HepG2 (cell line): ENCODE measurements around the gene CSTF1. TPM values are rescaled to one million over a fixed set of nuclear protein-coding genes. Genes with fewer than 3 reads are reported as not detected.

ENCODE experiments used
- ATAC-seq: fragments of 200-7000 bp; cut with Tn5 transposase; 3 replicates; pipeline ENCODE4 v1.9.1; 2020; ENCODE audit warnings: mild to moderate bottlenecking, moderate library complexity
- BruUV-seq: library from RNA; stranded (reverse); fragments of 400-500 nt; replicated peaks from 2 replicates; lab custom pipeline; 2021; lab: Mats Ljungman, UMichigan
- CTCF ChIA-PET: fragments of 300-600 bp; formaldehyde crosslinking; extraction: SDS; loops from one replicate; lab custom pipeline; 2021; ENCODE audit warnings: low total read pairs, inconsistent platforms, low intra/inter-chr PET ratio; lab: Yijun Ruan, JAX
- POLR2A ChIA-PET: fragments of 350-600 bp; sonication (Branson Sonifier 250); formaldehyde crosslinking; loops from one replicate; lab custom pipeline; 2020; ENCODE audit warnings: antibody characterized with exemption, inconsistent platforms; lab: Yijun Ruan, JAX
- DNase-seq: peaks from one replicate; pipeline ENCODE4 v3.0.0-alpha.2; 2015; ENCODE audit warnings: low spot score
- FAIRE-seq: peaks from 3 replicates; lab custom pipeline; 2011; peaks lifted over from hg19 to GRCh38; lab: Jason Lieb, UNC
- H2AFZ ChIP-seq: one replicate; pipeline ENCODE4 v1.6.1; 2011; ENCODE audit warnings: low read length, inconsistent platforms
- H3K27ac ChIP-seq: fragments of 300-600 bp; 3 replicates; pipeline ENCODE4 v1.8.0; 2011; ENCODE audit warnings: mixed run types, mild to moderate bottlenecking, mixed read lengths, low read length, inconsistent platforms; ENCODE audit not compliant: insufficient read depth; ENCODE audit errors: extremely low read length
- H3K27me3 ChIP-seq, 2 experiments: fragments of 200-600 bp in 1 of 2; 2 replicates in 1 of 2; 3 replicates in 1 of 2; pipeline versions ENCODE4 v1.6.0 to v1.8.0; 2011; ENCODE audit warnings: low read length in 2 of 2, mild to moderate bottlenecking in 2 of 2, moderate library complexity in 2 of 2, inconsistent platforms in 1 of 2; ENCODE audit not compliant: insufficient read depth in 2 of 2, control insufficient read depth in 1 of 2
- H3K36me3 ChIP-seq, 2 experiments: fragments of 200-600 bp in 1 of 2; replicated peaks in 1 of 2; 2 replicates in 1 of 2; 3 replicates in 1 of 2; pipeline versions ENCODE4 v1.5.1 to v1.8.0; 2011; ENCODE audit warnings: low read length in 2 of 2, inconsistent platforms in 1 of 2; ENCODE audit not compliant: insufficient read depth in 2 of 2, control insufficient read depth in 1 of 2
- H3K4me1 ChIP-seq: 2 replicates; pipeline ENCODE4 v1.5.1; 2012; ENCODE audit warnings: low read length, inconsistent platforms; ENCODE audit not compliant: insufficient read depth
- H3K4me2 ChIP-seq: 2 replicates; pipeline ENCODE4 v1.6.0; 2011; ENCODE audit warnings: low read depth, low read length, inconsistent platforms
- H3K4me3 ChIP-seq, 3 experiments: fragments of 200-600 bp in 1 of 3; sonication (generic), shearing (Covaris generic) in 1 of 3; replicated peaks in 1 of 3; 2 replicates each; pipeline ENCODE4 v1.5.1; 2011 to 2016; ENCODE audit warnings: low read length in 3 of 3, inconsistent platforms in 2 of 3, low read depth in 2 of 3, mild to moderate bottlenecking in 2 of 3, control low read depth in 1 of 3, mixed read lengths in 1 of 3; ENCODE audit not compliant: insufficient read depth in 1 of 3
- H3K79me2 ChIP-seq: one replicate; pipeline ENCODE4 v1.6.1; 2011; ENCODE audit warnings: low read length, inconsistent platforms; ENCODE audit not compliant: insufficient read depth
- H3K9ac ChIP-seq: 2 replicates; pipeline ENCODE4 v1.6.0; 2011; ENCODE audit warnings: mild to moderate bottlenecking, low read depth, low read length, inconsistent platforms; ENCODE audit not compliant: insufficient read depth
- H3K9me3 ChIP-seq: 2 replicates; pipeline ENCODE4 v1.5.1; 2012; ENCODE audit warnings: mild to moderate bottlenecking, low read length
- H4K20me1 ChIP-seq: 2 replicates; pipeline ENCODE4 v1.6.0; 2011; ENCODE audit warnings: inconsistent platforms, mild to moderate bottlenecking, low read length, moderate library complexity; ENCODE audit not compliant: insufficient read depth
- AKAP8 ChIP-seq: sonication (generic); formaldehyde crosslinking; IDR thresholded peaks from 2 replicates; pipeline ENCODE4 v1.5.1; 2020; ENCODE audit warnings: mild to moderate bottlenecking, missing genetic modification reagents
- FOXK1 ChIP-seq: sonication (generic); formaldehyde crosslinking; IDR thresholded peaks from 2 replicates; pipeline ENCODE4 v1.4.0; 2020; ENCODE audit warnings: low read depth, missing genetic modification reagents, borderline replicate concordance
- SP5 ChIP-seq: IDR thresholded peaks from 2 replicates; pipeline ENCODE4 v1.6.1; 2016; ENCODE audit warnings: low read depth, borderline replicate concordance
- ZBTB8A ChIP-seq: sonication (generic); formaldehyde crosslinking; IDR thresholded peaks from 2 replicates; pipeline ENCODE4 v1.4.0; 2020; ENCODE audit warnings: mild to moderate bottlenecking, low read depth, missing genetic modification reagents, borderline replicate concordance
- ZFP36L1 ChIP-seq: sonication (generic); formaldehyde crosslinking; IDR thresholded peaks from 2 replicates; pipeline ENCODE4 v1.8.0; 2022; ENCODE audit warnings: mild to moderate bottlenecking, missing genetic modification reagents, moderate library complexity
- WGBS: methylation state at CpG from one replicate; pipeline ENCODE4 v1.1.6; 2017; ENCODE audit warnings: low lambda C conversion rate; 5-methylcytosine and 5-hydroxymethylcytosine counted together
- in situ Hi-C: cut with HindIII; loops from 2 replicates; pipeline ENCODE4 v1.10.0; 2017; ENCODE audit warnings: low pct_unique_long_range_greater_than_20kb; ENCODE audit not compliant: extremely low pct_ligation_motif_present
- intact Hi-C: fragments of 100-400 bp; cut with micrococcal nuclease; formaldehyde crosslinking; loops from one replicate; pipeline ENCODE4 v1.10.0; 2022; ENCODE audit not compliant: unreplicated experiment
- polyA plus RNA-seq, 8 experiments: library from polyadenylated mRNA; depleted of rRNA in 3 of 8; stranded (reverse) in 7 of 8; unstranded in 1 of 8; fragments of >200 nt; fragmentation: Illumina TruSeq in 4 of 8; extraction: Trizol in 4 of 8; gene quantifications; 2 replicates each; pipeline versions ENCODE4 v1.2.1 to v1.2.3, GENCODE V29; 2011 to 2016; ENCODE audit warnings: low read depth in 4 of 8, missing spikeins in 1 of 8, mixed read lengths in 1 of 8; ENCODE audit not compliant: insufficient read depth in 1 of 8
- total RNA-seq, 5 experiments: library from RNA; depleted of rRNA; stranded (reverse); fragments of >200 nt; fragmentation: Illumina TruSeq; extraction: Trizol; gene quantifications; 2 replicates each; pipeline ENCODE4 v1.2.3, GENCODE V29; 2016; ENCODE audit warnings: low read depth in 1 of 5
- TF ChIP-seq, protein P1 (sequence below): IDR thresholded peaks from 2 replicates; pipeline ENCODE4 v1.6.1; 2018; ENCODE audit warnings: missing genetic modification reagents, mild to moderate bottlenecking, missing compliant biosample characterization

The CSTF1 gene
- total and polyA plus RNA-seq, 2 of the 13 experiments (the other 11 are each of a cell fraction or from before 2014, with no cell fraction given): 70.9 to 100 TPM

DNA sequence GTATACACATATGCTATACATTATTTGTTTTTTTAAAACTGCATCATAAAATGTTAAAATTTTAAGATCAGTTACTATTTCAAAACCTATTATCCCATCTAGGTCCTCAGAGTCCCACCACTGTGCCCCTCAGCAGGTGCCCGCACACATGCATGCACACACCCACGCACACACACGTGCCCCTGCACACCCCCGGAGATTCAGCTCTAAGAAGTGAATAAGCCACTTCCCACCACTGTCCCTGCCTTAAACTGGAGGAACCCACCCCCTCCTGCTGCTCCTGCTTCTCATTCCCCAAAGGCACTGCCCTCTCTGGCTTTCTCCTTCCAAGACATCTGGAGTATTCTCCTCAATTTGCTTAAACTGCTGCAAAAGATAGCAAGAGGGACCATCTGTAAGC lies 39.1 kb upstream of the CSTF1 start:
- Histone ChIP-seq H4K20me1 (no peaks in the 10 kb centered on the region), H3K4me3 (no peak overlapping the region), H3K4me2 (no peak overlapping the region)
- no TSS peak for BruUV-seq
- POLR2A ChIA-PET: no interaction called here
- FAIRE-seq: no peak
- TF ChIP-seq SP5 (CRISPR knock-in tag) (no peak), AKAP8 (no peak), ZFP36L1 (no peak)
- TF ChIP-seq, all 625 proteins: peak for 0
- in situ Hi-C loops: loop anchor here (10.0 kb wide), 1 partner anchor 109 kb away; the partner anchor contains the start of gene MC3R
- intact Hi-C loops: no loop called here
- CTCF ChIA-PET: no interaction called here
- DNase-seq (no peak), ATAC-seq (no peak)
- Histone ChIP-seq H3K9ac (no peak overlapping the region), H3K9me3 (no peaks in the 10 kb centered on the region), H3K4me1 (peaks cover 14% of the 10 kb centered on the region), H3K36me3 (no peaks in the 10 kb centered on the region), H3K27ac (no peak overlapping the region), H3K79me2 (no peaks in the 10 kb centered on the region), H3K27me3 (0 out of 5 replicates have a peak, but pooled peaks cover 0 to 4% of the 10 kb centered on the region in 2 experiments), H2AFZ (no peak overlapping the region)
- 67% methylated on average over 4 of the region's 4 CpGs for WGBS

GRCh38 chr20:56358070-56358469 lies 34.4 kb upstream of the CSTF1 start:
- Histone ChIP-seq H3K27ac (no peak overlapping the region), H3K27me3 (no peaks in the 10 kb centered on the region; a peak in 1 of 5 replicates), H3K4me1 (peaks cover 23% of the 10 kb centered on the region), H3K79me2 (peaks cover 11% of the 10 kb centered on the region), H3K9ac (peak overlapping the region; percentile 46; the same call in 1 of the 2 replicates), H4K20me1 (no peaks in the 10 kb centered on the region; the same call in 1 of the 2 replicates), H3K9me3 (no peaks in the 10 kb centered on the region)
- POLR2A ChIA-PET: interaction anchor here (0.7 to 5.9 kb wide), 6 partner anchors 10 to 48 kb away, joined by 3 to 91 read pairs (median 3); partner anchors contain the start of genes AURKA and CSTF1
- CTCF ChIA-PET: no interaction called here
- in situ Hi-C loops (loop anchor here (10.0 kb wide), 1 partner anchor 113 kb away; the partner anchor contains the start of gene MC3R), intact Hi-C loops (no loop called here)
- BruUV-seq: no TSS peak
- 40% methylated on average over 6 of the region's 6 CpGs for WGBS
- FAIRE-seq (peak; percentile 23), DNase-seq (no peak), ATAC-seq (no peak)
- TF ChIP-seq FOXK1 (CRISPR knock-in tag) (0 out of 2 replicates have a peak, but pooled peaks have one; percentile 3), ZBTB8A (CRISPR knock-in tag) (no peak)
- TF ChIP-seq, protein P1, sequence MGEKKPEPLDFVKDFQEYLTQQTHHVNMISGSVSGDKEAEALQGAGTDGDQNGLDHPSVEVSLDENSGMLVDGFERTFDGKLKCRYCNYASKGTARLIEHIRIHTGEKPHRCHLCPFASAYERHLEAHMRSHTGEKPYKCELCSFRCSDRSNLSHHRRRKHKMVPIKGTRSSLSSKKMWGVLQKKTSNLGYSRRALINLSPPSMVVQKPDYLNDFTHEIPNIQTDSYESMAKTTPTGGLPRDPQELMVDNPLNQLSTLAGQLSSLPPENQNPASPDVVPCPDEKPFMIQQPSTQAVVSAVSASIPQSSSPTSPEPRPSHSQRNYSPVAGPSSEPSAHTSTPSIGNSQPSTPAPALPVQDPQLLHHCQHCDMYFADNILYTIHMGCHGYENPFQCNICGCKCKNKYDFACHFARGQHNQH: 0 out of 2 replicates have a peak, but pooled peaks have one; percentile 3
- TF ChIP-seq, all 625 proteins: peak for 2
- Histone ChIP-seq H3K4me3 (peak overlapping the region; percentile 35 to 83 (median 62)), H2AFZ (peak overlapping the region; percentile 44), H3K4me2 (peak overlapping the region; percentile 74), H3K36me3 (no peaks in the 10 kb centered on the region; a peak in 1 of 5 replicates)
